Activated CD4-positive, alpha-beta T cell treated with anti-CD3 and anti-CD28 coated beads for 36 hours (primary cell): Measurements from ENCODE around the gene SNX14. TPM values are rescaled to one million over a fixed set of nuclear protein-coding genes. Genes with fewer than 3 reads are reported as not detected.

Experiments used
- ATAC-seq: fragments of 200-7000 bp; cut with Tn5 transposase; one replicate; pipeline ENCODE4 v1.10.0; 2021; ENCODE audit warnings: mild to moderate bottlenecking, moderate library complexity
- CTCF ChIA-PET: fragments of 350-600 bp; sonication (Branson Sonifier 250); formaldehyde crosslinking; loops from one replicate; lab custom pipeline; 2021; ENCODE audit warnings: antibody characterized with exemption; lab: Charles Lee
- POLR2A ChIA-PET: fragments of 350-600 bp; sonication (Branson Sonifier 250); formaldehyde crosslinking; loops from one replicate; lab custom pipeline; 2021; ENCODE audit warnings: antibody characterized with exemption, inconsistent platforms; lab: Charles Lee
- DNase-seq: peaks from one replicate; pipeline ENCODE4 v3.0.0-alpha.2; 2020
- H3K27ac Mint-ChIP-seq: one replicate; pipeline ENCODE4 v1.8.0; 2021; ENCODE audit warnings: mixed read lengths
- H3K27me3 Mint-ChIP-seq: one replicate; pipeline ENCODE4 v1.8.0; 2021; ENCODE audit warnings: mixed read lengths
- H3K36me3 Mint-ChIP-seq: one replicate; pipeline ENCODE4 v1.8.0; 2021; ENCODE audit warnings: low read depth, mixed read lengths
- H3K4me1 Mint-ChIP-seq: one replicate; pipeline ENCODE4 v1.8.0; 2021; ENCODE audit warnings: mixed read lengths
- H3K4me3 Mint-ChIP-seq: one replicate; pipeline ENCODE4 v1.8.0; 2021; ENCODE audit warnings: mild to moderate bottlenecking, moderate library complexity, mixed read lengths
- H3K9me3 Mint-ChIP-seq: one replicate; pipeline ENCODE4 v1.8.0; 2021; ENCODE audit warnings: low read depth, mixed read lengths
- intact Hi-C, 2 experiments: fragments of 100-400 bp; cut with DNase I in 1 of 2; cut with micrococcal nuclease in 1 of 2; formaldehyde crosslinking; loops; one replicate each; pipeline versions ENCODE4 v1.14.2 to v1.15.1; 2022 to 2024; cut with DNase I, micrococcal nuclease
- total RNA-seq, 2 experiments: library from RNA; stranded (reverse); gene quantifications; one replicate each; pipeline ENCODE4 v1.2.3, GENCODE V29; 2021

SNX14 gene
- total RNA-seq, 2 experiments from 2014 or later = 38.4 to 54.7 TPM

DNA sequence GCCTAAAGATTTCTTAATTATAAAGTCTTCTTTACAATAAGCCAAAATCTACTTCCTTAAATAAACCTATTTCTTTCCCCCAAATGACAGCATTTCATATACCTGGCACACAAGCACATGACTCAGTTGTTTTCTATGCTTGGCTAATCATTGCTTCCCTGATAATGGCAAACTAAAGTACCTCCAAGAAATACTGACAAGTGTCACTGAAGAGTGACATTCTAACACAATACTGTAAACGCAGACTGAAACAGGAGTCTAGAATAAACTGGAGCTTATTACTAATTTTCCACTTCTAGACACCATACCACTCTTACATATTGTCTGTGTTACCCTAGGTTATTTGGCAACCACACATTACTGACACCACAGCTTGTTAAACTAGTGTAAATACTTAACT, 34.7 kb upstream of the SNX14 start:
- Mint-ChIP-seq H3K4me1 (peaks cover 58% of the 10 kb centered on the region), H3K9me3 (no peaks in the 10 kb centered on the region), H3K36me3 (peaks cover 70% of the 10 kb centered on the region), H3K4me3 (no peak overlapping the region), H3K27ac (peak overlapping the region; percentile 57), H3K27me3 (no peaks in the 10 kb centered on the region)
- no peak for DNase-seq
- ChIA-PET POLR2A (interaction anchor here (2.9 kb wide), 1 partner anchor 11 kb away, joined by 9 read pairs; no protein-coding TSS in a partner anchor), CTCF (interaction anchor here (1.2 kb wide), 1 partner anchor 11 kb away, joined by 3 read pairs; no protein-coding TSS in a partner anchor)
- intact Hi-C loops = loop anchor here in 1 of 2 experiments (10.0 kb wide), 1 partner anchor 46 kb away; no protein-coding TSS in a partner anchor
- ATAC-seq = peak; percentile 44

GRCh38 chr6:85620308-85620707, 26.6 kb upstream of the SNX14 start:
- intact Hi-C loops = loop anchor here in 1 of 2 experiments (2.0 to 10.0 kb wide), 2 partner anchors 16 to 54 kb away; no protein-coding TSS in a partner anchor
- ChIA-PET POLR2A (no interaction called here), CTCF (interaction anchor here (0.7 kb wide), 1 partner anchor 11 kb away, joined by 3 read pairs; no protein-coding TSS in a partner anchor)
- Mint-ChIP-seq H3K27ac (no peak overlapping the region), H3K27me3 (no peaks in the 10 kb centered on the region), H3K9me3 (no peaks in the 10 kb centered on the region), H3K4me3 (no peak overlapping the region), H3K4me1 (peaks cover 33% of the 10 kb centered on the region), H3K36me3 (peaks cover 77% of the 10 kb centered on the region)
- DNase-seq (no peak), ATAC-seq (peak; percentile 49)

DNA sequence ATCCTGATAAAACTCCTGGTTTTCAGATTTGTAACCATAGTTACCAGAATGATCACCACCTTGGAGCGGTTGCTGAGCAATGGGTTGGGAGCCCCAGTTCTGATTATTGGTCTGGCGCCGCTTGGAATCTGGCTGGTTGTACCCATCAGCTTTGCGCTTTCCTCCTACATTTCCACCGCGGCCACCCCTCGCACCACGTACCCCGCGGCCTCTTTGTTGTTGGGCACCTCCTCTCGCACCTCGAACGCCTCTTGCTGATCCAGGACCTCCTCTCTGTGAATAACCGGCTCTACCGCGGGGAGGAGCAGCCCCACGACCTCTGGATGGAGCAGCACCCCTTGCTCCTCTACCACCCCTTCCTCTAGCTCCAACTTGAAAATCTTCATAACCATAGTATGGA, 21.1 kb upstream of the SNX14 start:
- ATAC-seq (no peak), DNase-seq (no peak)
- Mint-ChIP-seq H3K36me3 (peaks cover 70% of the 10 kb centered on the region), H3K4me3 (peak overlapping the region; percentile 12), H3K9me3 (no peaks in the 10 kb centered on the region), H3K4me1 (peaks cover 14% of the 10 kb centered on the region), H3K27me3 (no peaks in the 10 kb centered on the region), H3K27ac (peak overlapping the region; percentile 13)
- CTCF ChIA-PET = no interaction called here
- intact Hi-C loops = no loop called here
- POLR2A ChIA-PET = no interaction called here

DNA sequence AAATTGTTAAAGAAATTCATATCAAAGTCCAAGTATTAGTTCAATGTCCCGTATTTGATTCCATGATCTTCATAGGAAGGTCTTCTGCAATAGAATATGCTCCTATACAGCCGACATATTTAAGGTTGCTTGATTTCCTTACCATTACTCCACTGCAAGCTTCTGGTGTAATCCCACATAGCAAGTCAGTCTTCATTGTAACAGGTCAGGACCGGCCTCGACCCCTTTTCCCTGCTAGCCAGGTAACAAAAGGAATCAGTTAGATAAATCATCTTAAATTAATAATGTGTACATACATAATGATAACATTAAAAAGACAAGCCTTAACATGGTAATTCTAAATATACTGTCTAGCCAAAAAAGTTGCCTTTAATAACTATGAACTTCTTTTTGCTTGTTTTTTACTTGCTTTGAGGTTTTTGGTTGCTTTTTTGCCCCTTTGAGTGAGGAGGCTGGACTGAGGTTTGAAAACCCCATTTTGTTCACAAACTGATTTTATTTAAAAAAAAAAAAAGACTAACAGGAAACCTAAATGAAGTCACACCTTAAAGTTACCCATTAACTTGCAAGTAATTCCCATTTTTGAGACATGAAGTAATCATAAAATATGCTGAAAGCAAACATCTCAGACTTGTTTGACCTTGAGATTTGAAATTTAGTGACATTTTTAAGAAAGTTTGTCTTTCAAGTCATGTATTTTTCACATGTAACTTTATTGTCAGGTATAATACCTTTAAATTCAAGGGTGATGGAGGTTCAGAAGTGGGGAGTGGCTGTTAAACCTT, 19.2 kb upstream of the SNX14 start:
- ATAC-seq (no peak), DNase-seq (no peak)
- ChIA-PET POLR2A (no interaction called here), CTCF (no interaction called here)
- intact Hi-C loops = loop anchor here in 1 of 2 experiments (2.0 kb wide), 1 partner anchor 14 kb away; no protein-coding TSS in a partner anchor
- no peaks in the 10 kb centered on the region for H3K9me3 Mint-ChIP-seq
- peaks cover 67% of the 10 kb centered on the region for H3K36me3 Mint-ChIP-seq
- no peak overlapping the region for H3K4me3 Mint-ChIP-seq
- no peaks in the 10 kb centered on the region for H3K27me3 Mint-ChIP-seq
- H3K27ac Mint-ChIP-seq = no peak overlapping the region
- H3K4me1 Mint-ChIP-seq = peaks cover 8% of the 10 kb centered on the region

DNA sequence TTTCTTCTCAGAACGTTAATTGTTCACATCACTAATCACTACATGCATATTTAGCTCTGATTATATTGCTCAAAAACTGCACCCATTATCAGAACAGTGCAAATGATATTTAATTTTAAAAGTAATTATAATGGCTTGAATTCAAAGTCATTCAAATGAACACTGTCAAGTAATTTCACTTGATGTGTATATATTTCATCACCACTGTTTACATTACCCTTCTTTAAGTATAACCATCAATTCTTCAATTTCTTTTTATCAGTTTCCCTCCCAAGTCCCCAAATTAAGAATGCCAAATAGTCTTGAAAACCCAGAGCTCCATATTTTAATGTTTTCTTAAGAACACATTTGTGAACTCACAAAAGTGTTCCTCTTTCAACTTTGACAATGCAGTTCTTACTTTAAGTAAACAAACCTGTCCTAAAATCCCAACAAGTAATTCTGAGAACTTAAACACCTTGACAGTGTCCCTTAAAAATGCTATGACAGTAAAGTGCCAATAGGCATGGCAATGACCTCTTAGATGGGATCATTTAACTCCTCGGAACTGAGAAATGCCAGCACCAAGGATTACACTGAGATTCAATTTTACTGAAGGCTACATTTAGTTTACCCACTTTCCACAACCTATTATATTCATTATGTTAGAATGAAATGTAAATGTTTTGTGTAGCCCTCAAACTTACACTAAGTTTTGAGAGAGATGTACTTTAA, 16.7 kb upstream of the SNX14 start:
- H3K27me3 Mint-ChIP-seq = no peaks in the 10 kb centered on the region
- peak overlapping the region; percentile 42 for H3K27ac Mint-ChIP-seq
- CTCF ChIA-PET = no interaction called here
- H3K36me3 Mint-ChIP-seq = peaks cover 57% of the 10 kb centered on the region
- ATAC-seq (no peak), DNase-seq (no peak)
- H3K9me3 Mint-ChIP-seq = no peaks in the 10 kb centered on the region
- POLR2A ChIA-PET = no interaction called here
- H3K4me1 Mint-ChIP-seq = peaks cover 6% of the 10 kb centered on the region
- intact Hi-C loops = no loop called here
- H3K4me3 Mint-ChIP-seq = no peak overlapping the region

DNA sequence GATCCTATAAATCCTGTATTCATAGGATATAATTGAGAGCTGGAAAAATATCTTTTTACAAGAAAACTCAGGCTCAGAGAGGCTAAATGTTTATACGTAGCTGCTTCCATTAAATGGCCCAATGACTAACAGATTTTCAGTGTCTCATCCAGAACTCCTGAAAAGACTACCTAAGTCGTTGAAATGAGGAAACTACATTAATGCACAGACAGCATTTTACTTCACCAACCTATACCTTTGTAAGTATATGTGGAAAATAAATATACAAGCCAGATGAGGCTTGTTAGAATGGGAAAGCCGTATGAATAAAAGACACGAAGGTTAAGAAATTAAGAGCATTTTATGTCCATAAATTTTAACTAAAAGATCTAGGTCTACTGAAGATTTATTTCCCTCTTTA, 8.4 kb upstream of the SNX14 start:
- CTCF ChIA-PET = interaction anchor here (2.0 kb wide), 1 partner anchor 10 kb away, joined by 5 read pairs; no protein-coding TSS in a partner anchor
- ATAC-seq (no peak), DNase-seq (no peak)
- intact Hi-C loops = no loop called here
- Mint-ChIP-seq H3K27me3 (no peaks in the 10 kb centered on the region), H3K4me1 (no peaks in the 10 kb centered on the region), H3K27ac (no peak overlapping the region), H3K36me3 (peaks cover 21% of the 10 kb centered on the region), H3K9me3 (no peaks in the 10 kb centered on the region), H3K4me3 (no peak overlapping the region)
- POLR2A ChIA-PET = no interaction called here

DNA sequence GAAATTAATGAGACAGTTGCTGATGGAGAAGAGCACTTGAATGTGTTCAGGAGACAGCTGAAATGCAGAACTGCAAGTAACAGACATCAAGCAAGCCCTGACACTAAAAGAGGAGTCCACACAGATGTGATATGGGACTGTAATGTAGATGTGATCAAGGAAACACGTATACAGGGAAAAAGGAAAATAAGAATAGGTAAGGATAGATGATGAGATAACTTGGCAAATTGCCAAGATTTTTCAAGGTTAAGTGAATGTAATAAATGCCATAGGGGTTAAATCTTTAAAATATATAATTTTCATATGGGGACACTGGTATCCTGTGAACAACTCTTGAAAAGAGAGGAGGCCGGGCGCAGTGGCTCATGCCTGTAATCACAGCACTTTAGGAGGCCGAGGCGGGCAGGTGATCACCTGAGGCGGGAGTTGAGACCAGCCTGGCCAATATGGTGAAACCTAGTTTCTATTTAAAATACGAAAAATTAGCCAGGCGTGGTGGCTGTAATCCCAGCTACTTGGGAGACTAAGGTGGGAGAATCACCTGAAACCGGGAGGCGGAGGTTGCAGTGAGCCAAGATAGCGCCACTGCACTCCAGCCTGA, 7.2 kb upstream of the SNX14 start:
- CTCF ChIA-PET = interaction anchor here (0.8 to 2.0 kb wide), 2 partner anchors 8 to 11 kb away, joined by 3 to 5 read pairs; no protein-coding TSS in a partner anchor
- no peak for ATAC-seq
- no peaks in the 10 kb centered on the region for H3K4me1 Mint-ChIP-seq

DNA sequence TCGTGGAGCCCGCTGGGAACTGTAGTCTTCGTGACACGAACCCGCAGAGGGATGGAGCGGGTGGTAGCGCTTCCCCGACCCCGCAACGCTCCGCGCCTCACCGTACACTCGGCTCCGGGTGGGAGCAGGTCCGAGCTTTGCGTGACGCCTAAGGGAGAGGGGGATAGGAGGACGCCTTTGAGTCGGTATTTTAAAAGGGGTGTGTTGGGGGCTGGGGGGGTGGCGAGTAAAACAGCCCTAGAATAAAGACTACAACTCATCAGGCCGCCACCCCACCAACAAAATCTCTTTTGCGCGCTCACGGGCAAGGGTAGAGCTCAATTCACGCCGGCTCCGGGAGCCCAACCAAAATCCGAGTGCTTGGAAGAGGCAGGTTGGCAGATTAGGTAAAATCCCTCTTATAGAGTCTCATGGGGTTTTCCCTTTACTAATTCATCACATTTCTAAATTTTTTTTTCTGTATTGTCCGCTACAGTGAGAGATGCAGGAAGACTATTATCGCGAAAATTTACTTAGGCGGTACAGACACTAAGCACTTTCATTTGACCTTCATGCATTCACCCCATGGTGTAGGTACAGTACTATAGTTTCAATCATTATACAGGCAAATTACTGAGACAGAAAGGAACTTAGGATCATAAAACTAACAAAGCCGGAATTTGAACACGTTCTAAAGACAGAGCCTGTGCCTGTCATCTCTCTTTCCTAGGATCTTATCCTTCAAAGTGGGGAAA, 706 bp upstream of the SNX14 start:
- intact Hi-C loops = loop anchor here (1.0 to 5.0 kb wide), 5 partner anchors 49 to 1367 kb away; partner anchors contain the start of gene CEP162 (in 1 of the 2)
- ChIA-PET CTCF (interaction anchor here (0.8 to 2.0 kb wide), 9 partner anchors 13 to 144 kb away, joined by 3 to 6 read pairs (median 3); no protein-coding TSS in a partner anchor), POLR2A (interaction anchor here (0.6 to 3.1 kb wide), 5 partner anchors 47 to 84 kb away, joined by 3 to 18 read pairs (median 6); partner anchors contain the start of gene SYNCRIP)
- ATAC-seq (peak; percentile 54), DNase-seq (peak; percentile 76)
- Mint-ChIP-seq H3K9me3 (no peaks in the 10 kb centered on the region), H3K27me3 (no peaks in the 10 kb centered on the region), H3K4me3 (peak overlapping the region; percentile 83), H3K27ac (peak overlapping the region; percentile 90), H3K36me3 (peaks cover 17% of the 10 kb centered on the region), H3K4me1 (peaks cover 26% of the 10 kb centered on the region)

More for the DNA sequence above, 7.2 kb upstream of the SNX14 start:
- POLR2A ChIA-PET = no interaction called here
- Mint-ChIP-seq H3K27ac (no peak overlapping the region), H3K4me3 (no peak overlapping the region), H3K36me3 (peaks cover 19% of the 10 kb centered on the region), H3K27me3 (no peaks in the 10 kb centered on the region), H3K9me3 (no peaks in the 10 kb centered on the region)
- no peak for DNase-seq
- intact Hi-C loops = no loop called here

GRCh38 chr6:85592033-85592432, 1.6 kb downstream of the SNX14 start:
- Mint-ChIP-seq H3K9me3 (no peaks in the 10 kb centered on the region), H3K27me3 (no peaks in the 10 kb centered on the region), H3K4me1 (peaks cover 28% of the 10 kb centered on the region), H3K27ac (peak overlapping the region; percentile 56), H3K36me3 (peaks cover 20% of the 10 kb centered on the region), H3K4me3 (peak overlapping the region; percentile 83)
- POLR2A ChIA-PET = interaction anchor here (3.1 kb wide), 1 partner anchor 86 kb away, joined by 18 read pairs; no protein-coding TSS in a partner anchor
- no peak for ATAC-seq
- intact Hi-C loops = loop anchor here (2.0 to 5.0 kb wide), 3 partner anchors 127 to 235 kb away; no protein-coding TSS in a partner anchor
- CTCF ChIA-PET = interaction anchor here (1.4 kb wide), 1 partner anchor 52 kb away, joined by 4 read pairs; no protein-coding TSS in a partner anchor
- DNase-seq = no peak

GRCh38 chr6:85591207-85591606, 2.5 kb downstream of the SNX14 start:
- H3K4me3 Mint-ChIP-seq = no peak overlapping the region
- CTCF ChIA-PET = no interaction called here
- DNase-seq (no peak), ATAC-seq (no peak)
- intact Hi-C loops = loop anchor here (5.0 kb wide), 2 partner anchors 129 to 234 kb away; no protein-coding TSS in a partner anchor
- POLR2A ChIA-PET = no interaction called here
- H3K36me3 Mint-ChIP-seq = peaks cover 22% of the 10 kb centered on the region
- no peaks in the 10 kb centered on the region for H3K27me3 Mint-ChIP-seq
- H3K4me1 Mint-ChIP-seq = peaks cover 32% of the 10 kb centered on the region
- no peaks in the 10 kb centered on the region for H3K9me3 Mint-ChIP-seq
- H3K27ac Mint-ChIP-seq = no peak overlapping the region
